GM18868 (cell line): ENCODE measurements around the gene KRT23.
"Not testable (repeated sequence)": the region's sequence is repeated elsewhere in the genome, so short reads cannot be mapped to it uniquely, and the experiment has no call there.

Experiments used
- ATAC-seq: cut with Tn5 transposase; IDR thresholded peaks from one replicate; pipeline ENCODE4 v1.9.1; 2021; ENCODE audit warnings: mild to moderate bottlenecking, moderate library complexity; ENCODE audit not compliant: unreplicated experiment

Gene KRT23

GRCh38 chr17:40951011-40951622 lies 13.7 kb upstream of the KRT23 start:
- ATAC-seq: no peak

DNA sequence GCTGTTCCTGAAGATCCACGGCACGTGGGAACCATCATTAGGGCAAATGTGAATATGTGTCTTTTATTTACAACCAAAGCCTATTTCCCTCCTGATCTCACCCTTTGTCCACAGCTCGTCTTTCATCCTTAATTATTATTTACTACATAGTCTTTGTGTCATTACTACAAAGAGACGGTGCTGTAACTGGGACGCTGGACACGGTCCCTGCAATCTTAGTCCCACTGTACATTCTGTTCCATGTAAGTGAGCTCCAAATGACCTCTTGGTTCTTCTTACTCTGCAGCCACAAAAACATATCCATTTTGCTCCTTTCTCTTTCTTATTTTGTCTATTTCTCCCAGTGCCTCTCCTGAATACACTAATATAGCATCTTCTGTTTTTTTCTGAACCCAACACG lies 12.7 kb upstream of the KRT23 start:
- ATAC-seq: no peak

DNA sequence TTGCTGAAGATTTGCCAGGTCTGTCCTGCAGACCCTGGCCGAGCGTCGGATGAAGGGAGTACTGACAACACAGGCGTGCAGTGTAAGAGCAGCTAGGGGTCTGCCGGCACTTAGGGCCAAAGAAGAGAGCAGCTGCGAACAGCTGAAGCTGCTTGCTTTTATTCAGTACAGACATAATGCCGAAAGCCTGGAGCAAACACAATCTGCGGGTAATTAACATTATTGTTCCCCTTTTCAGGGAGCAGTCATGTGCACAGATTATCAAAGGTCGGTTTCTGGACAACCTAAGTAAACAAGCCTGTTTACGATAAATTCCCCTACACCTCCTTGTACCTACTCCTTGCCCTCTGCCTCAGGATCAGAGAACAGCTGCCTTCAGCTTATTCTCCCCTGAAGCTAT lies 12.0 kb upstream of the KRT23 start:
- no peak for ATAC-seq

DNA sequence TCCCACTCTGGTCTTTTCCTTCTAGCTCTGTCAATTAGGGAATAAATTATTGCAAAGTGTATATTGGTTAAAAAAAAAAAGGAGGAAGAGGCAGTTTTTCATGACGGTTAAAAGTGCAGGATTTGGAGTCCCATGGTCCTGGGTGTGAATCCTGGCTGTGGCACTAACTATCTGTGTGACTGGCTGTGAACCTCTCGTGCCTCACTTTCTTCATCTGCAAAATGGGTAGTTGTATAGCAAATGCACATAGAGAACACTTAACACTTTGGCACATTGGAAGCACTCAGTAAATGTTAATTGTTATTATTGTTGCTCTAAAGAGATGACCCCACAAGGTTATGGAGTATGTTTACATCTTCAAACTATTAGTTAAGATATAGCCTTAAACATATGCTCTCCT lies 10.5 kb upstream of the KRT23 start:
- ATAC-seq: no peak

GRCh38 chr17:40945414-40945813 lies 8.0 kb upstream of the KRT23 start:
- ATAC-seq: no peak

DNA sequence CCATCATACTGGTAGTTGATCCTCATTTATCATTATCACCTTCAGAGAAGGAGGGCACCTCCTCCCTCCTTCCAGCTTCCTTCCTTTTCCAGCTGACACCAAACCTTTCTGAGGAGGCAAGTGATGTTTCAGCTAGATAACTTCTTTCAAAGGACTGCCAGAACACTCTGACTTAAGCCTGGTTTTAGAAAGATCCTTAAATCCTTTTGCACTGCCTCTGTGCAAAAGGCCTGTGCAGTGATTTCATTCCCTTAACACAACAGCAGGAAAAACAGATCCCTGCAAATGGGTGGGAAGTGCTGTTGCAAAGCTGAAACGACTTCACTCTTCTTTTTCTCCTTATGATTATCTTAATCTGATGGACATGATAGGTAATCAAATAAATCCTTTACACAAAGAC lies 7.1 kb upstream of the KRT23 start:
- ATAC-seq: no peak

- no peak for ATAC-seq
Measured at GRCh38 chr17:40942553-40942952, 5.1 kb upstream of the KRT23 start.

DNA sequence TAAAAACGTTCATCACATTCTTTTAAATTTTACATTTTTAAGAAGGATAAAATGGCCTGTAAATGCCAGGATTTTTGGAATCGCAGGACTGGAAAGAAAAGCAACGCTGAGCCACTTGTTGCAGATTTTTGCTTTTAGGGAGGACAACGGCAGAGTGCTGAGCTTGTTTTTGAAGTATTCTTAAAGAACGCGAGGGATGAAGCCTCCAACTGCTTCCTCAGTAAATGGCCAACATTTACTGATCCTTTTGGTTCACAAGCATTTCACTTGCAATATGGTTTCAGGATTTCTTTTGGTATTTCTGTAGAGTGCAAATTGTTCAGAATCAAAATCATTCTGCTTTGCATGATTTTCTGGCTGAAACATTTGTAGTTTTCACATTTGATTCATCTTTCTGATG lies 2.8 kb upstream of the KRT23 start:
- no peak for ATAC-seq

GRCh38 chr17:40938981-40939380 lies 1.5 kb upstream of the KRT23 start:
- no peak for ATAC-seq

DNA sequence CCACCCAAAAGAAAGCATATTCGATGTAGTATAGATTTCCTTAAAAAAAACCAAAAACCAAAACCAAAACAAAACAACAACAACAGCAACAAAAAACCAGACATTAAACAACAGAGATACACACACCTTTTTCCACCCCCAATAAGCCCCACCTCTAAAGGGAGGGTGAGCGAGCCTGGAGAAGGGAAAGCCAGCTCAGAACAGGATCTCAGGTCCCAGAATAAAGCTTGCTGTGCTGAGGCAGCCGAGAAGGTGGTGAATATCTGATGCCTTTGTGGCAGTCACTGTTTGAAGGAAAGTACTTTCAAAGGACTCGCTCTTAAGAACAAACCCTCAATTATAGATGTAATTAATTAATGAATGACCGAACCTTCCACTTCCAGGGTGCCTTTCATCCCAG lies 470 bp downstream of the KRT23 start:
- ATAC-seq: no peak

DNA sequence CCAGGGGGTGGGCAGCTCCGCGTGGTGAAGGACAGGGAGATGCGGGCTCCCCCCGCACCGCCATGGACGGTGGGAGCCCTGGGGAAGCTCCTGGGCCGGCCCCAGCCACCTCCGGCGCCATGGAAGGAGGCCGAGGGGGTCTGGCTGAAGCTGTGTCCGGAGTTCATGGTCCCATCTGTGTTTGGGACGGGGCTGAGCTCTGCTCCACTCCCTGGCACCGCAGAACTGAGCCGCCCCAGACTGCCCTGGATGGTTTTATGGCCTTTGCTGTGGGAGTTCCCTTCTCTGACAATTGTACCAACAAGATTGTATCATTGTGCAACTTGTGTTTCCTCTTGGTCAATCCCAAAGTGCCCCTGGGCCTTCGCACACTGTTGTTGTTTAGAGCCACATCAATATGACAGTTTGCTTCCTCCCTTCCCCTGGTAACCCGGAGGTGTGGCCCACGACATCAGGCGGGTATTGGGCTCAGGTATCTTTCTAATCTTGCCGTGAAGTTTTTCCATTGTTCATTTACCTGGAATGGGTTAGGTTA lies 942 bp downstream of the KRT23 start:
- no peak for ATAC-seq

GRCh38 chr17:40935624-40936023 lies 1.8 kb downstream of the KRT23 start:
- ATAC-seq: no peak

GRCh38 chr17:40932608-40933007 lies 4.8 kb downstream of the KRT23 start:
- no peak for ATAC-seq

GRCh38 chr17:40931311-40931710 lies 6.1 kb downstream of the KRT23 start:
- ATAC-seq: no peak

DNA sequence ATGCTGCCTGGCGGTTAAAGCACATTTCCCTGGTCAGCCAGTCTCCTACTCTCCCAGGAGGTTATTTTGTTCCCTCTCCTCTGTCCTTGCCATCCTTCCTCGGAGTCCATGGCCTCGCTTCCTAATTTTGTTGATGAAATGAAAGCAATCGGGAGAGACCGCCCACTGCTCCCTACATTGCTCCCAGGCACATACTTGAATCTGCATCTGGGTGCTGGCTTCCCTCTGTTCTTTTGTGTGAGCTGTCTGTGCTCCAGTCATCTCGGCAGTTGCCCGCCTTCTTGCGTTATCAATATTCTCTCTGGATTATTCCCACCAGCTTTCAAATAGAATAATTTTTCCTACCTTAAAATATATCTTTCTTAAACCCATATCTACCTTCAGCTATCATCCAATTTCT lies 11.1 kb downstream of the KRT23 start:
- no peak for ATAC-seq

GRCh38 chr17:40922239-40922638 lies 15.2 kb downstream of the KRT23 start:
- no peak for ATAC-seq

DNA sequence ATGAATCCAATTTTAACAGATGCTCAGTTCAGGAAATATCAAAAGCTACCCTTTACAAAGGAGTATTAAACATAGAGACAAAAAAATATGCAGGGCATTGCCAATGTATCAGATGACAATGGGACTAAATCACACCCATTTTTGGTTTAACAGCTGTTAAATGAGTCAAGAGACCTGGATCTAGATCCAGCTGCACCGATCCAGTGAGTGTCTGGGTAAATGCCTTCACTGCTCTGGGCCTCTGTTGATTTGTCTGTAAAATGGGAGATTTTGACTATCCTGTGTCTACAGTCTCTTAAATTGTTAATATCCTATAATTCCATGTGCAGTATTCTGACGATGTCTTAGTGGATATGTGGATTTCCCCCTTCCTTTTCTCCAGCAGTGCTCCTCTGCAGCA lies 16.4 kb downstream of the KRT23 start:
- no peak for ATAC-seq

DNA sequence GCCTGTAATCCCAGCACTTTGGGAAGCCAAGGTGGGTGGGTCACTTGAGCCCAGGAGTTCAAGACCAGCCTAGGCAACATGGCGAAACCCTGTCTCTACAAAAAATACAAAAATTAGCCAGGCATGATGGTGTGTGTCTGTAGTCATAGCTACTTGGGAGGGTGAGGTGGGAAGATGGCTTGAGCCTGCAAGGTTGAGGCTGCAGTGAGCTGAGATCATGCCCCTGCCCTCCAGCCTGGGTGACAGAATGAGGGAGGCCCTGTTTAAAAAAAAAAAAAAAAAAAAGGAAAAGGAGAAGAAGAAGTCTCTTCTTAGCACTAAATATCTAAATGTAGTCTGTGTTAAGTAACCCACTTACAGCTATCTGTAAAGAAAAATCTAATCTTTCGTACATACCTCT lies 20.3 kb downstream of the KRT23 start:
- ATAC-seq: not testable (repeated sequence)

GRCh38 chr17:40916366-40916765 lies 21.1 kb downstream of the KRT23 start:
- ATAC-seq: no peak

GRCh38 chr17:40915721-40916256 lies 21.7 kb downstream of the KRT23 start:
- peak; percentile 67 for ATAC-seq

GRCh38 chr17:40915199-40915661 lies 22.2 kb downstream of the KRT23 start:
- ATAC-seq: peak; percentile 64

GRCh38 chr17:40914075-40914855 lies 23.2 kb downstream of the KRT23 start:
- ATAC-seq: no peak
